Measurements from ENCODE around the gene VANGL2. TPM values are rescaled to one million over a fixed set of nuclear protein-coding genes. Genes with fewer than 3 reads are reported as not detected.

VANGL2 gene
- total RNA-seq, 2 experiments from 2014 or later: 1.5 to 2.6 TPM

- H3K4me1 ChIP-seq (ENCODE audit: insufficient read depth, low read length, poor library complexity, severe bottlenecking): peaks cover 34% of the 10 kb centered on the region
- H3K9me3 ChIP-seq (ENCODE audit: low read length): no peaks in the 10 kb centered on the region
- no peak overlapping the region for H3K4me2 ChIP-seq (ENCODE audit: low read length)
- H3K9me2 ChIP-seq (ENCODE audit: insufficient read depth, low read length): no peaks in the 10 kb centered on the region
- H3K27ac ChIP-seq (ENCODE audit: low read depth, low read length, poor library complexity, severe bottlenecking): no peak overlapping the region
- no peaks in the 10 kb centered on the region for H3K36me3 ChIP-seq (ENCODE audit: insufficient read depth, low read length)
- POLR2A ChIA-PET: interaction anchor here (0.8 to 2.5 kb wide), 7 partner anchors 8 to 28 kb away, joined by 3 to 12 read pairs (median 4); no protein-coding TSS in a partner anchor
- H3K79me2 ChIP-seq (ENCODE audit: insufficient read depth, low read depth, low read length): no peaks in the 10 kb centered on the region
- BruUV-seq (replicated peaks): no TSS peak
- H2AFZ ChIP-seq (ENCODE audit: low read length): no peak overlapping the region; the same call in 1 of the 2 replicates
- H4K20me1 ChIP-seq (ENCODE audit: insufficient read depth, low read length): no peaks in the 10 kb centered on the region
- no peak for DNase-seq (ENCODE audit: low spot score)
- TF ChIP-seq EZH2phosphoT487 (IDR thresholded peaks at IDR 0.05; ENCODE audit: borderline replicate concordance, low read depth, low read length): no peak
- no peak for TF ChIP-seq CTCF (conservative IDR thresholded peaks at IDR 0.05; ENCODE audit: low read length)
- intact Hi-C loops (cut with micrococcal nuclease; ENCODE audit: unreplicated experiment): no loop called here
- CTCF ChIA-PET (ENCODE audit: unreplicated experiment): interaction anchor here (1.1 to 1.4 kb wide), 2 partner anchors 10 to 15 kb away, joined by 3 to 5 read pairs; no protein-coding TSS in a partner anchor
- no peak overlapping the region for H3K4me3 ChIP-seq (ENCODE audit: low read depth, low read length, poor library complexity, severe bottlenecking)
Measured at GRCh38 chr1:160459687-160460086, 59.3 kb downstream of the VANGL2 start.

DNA sequence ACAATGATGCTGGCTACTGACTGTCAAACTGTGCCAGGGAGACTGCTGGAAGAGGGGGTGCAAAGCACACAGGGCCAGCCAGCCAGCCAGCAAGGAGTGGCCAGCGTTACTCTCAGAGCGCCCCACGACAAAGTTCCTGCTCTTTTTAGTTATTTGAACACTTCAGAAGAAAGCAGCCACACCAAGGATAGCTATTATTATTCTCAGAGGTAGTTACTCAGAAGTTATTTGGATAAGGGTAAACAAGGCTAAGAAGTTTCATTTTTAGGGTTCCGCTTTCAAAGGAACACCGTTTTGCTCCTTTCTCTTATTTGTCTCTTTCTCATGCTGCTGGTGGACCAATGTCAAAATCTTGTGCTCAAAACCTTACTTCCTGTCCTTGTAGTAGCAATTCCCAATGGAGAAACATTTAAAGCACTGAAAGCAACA is 59.9 kb downstream of the VANGL2 start:
- Histone ChIP-seq H3K4me2 (ENCODE audit: low read length) (peak overlapping the region; percentile 43), H3K4me1 (ENCODE audit: insufficient read depth, low read length, poor library complexity, severe bottlenecking) (peaks cover 39% of the 10 kb centered on the region), H4K20me1 (ENCODE audit: insufficient read depth, low read length) (no peaks in the 10 kb centered on the region), H3K4me3 (ENCODE audit: low read depth, low read length, poor library complexity, severe bottlenecking) (no peak overlapping the region), H2AFZ (ENCODE audit: low read length) (peak overlapping the region; percentile 98), H3K9me3 (ENCODE audit: low read length) (peaks cover under 1% of the 10 kb centered on the region; the same call in 1 of the 2 replicates), H3K79me2 (ENCODE audit: insufficient read depth, low read depth, low read length) (no peaks in the 10 kb centered on the region), H3K36me3 (ENCODE audit: insufficient read depth, low read length) (no peaks in the 10 kb centered on the region), H3K27ac (ENCODE audit: low read depth, low read length, poor library complexity, severe bottlenecking) (no peak overlapping the region), H3K9me2 (ENCODE audit: insufficient read depth, low read length) (no peaks in the 10 kb centered on the region)
- POLR2A ChIA-PET: interaction anchor here (0.9 to 2.5 kb wide), 4 partner anchors 9 to 27 kb away, joined by 3 to 12 read pairs (median 6); no protein-coding TSS in a partner anchor
- no peak for DNase-seq (ENCODE audit: low spot score)
- intact Hi-C loops (cut with micrococcal nuclease; ENCODE audit: unreplicated experiment): no loop called here
- TF ChIP-seq EZH2phosphoT487 (IDR thresholded peaks at IDR 0.05; ENCODE audit: borderline replicate concordance, low read depth, low read length): no peak
- TF ChIP-seq CTCF (conservative IDR thresholded peaks at IDR 0.05; ENCODE audit: low read length): no peak
- BruUV-seq (replicated peaks): no TSS peak
- CTCF ChIA-PET (ENCODE audit: unreplicated experiment): interaction anchor here (0.8 kb wide), 1 partner anchor 9 kb away, joined by 4 read pairs; no protein-coding TSS in a partner anchor

- ChIA-PET POLR2A (interaction anchor here (0.9 to 2.5 kb wide), 4 partner anchors 9 to 26 kb away, joined by 3 to 12 read pairs (median 6); no protein-coding TSS in a partner anchor), CTCF (ENCODE audit: unreplicated experiment) (interaction anchor here (0.8 kb wide), 1 partner anchor 9 kb away, joined by 4 read pairs; no protein-coding TSS in a partner anchor)
- no peak for DNase-seq (ENCODE audit: low spot score)
- no peak overlapping the region for H3K27ac ChIP-seq (ENCODE audit: low read depth, low read length, poor library complexity, severe bottlenecking)
- no peak overlapping the region for H3K4me3 ChIP-seq (ENCODE audit: low read depth, low read length, poor library complexity, severe bottlenecking)
- no peaks in the 10 kb centered on the region for H3K79me2 ChIP-seq (ENCODE audit: insufficient read depth, low read depth, low read length)
- TF ChIP-seq CTCF (conservative IDR thresholded peaks at IDR 0.05; ENCODE audit: low read length): no peak
- no peak for TF ChIP-seq EZH2phosphoT487 (IDR thresholded peaks at IDR 0.05; ENCODE audit: borderline replicate concordance, low read depth, low read length)
- H3K4me1 ChIP-seq (ENCODE audit: insufficient read depth, low read length, poor library complexity, severe bottlenecking): peaks cover 45% of the 10 kb centered on the region
- peaks cover 6% of the 10 kb centered on the region; the same call in 1 of the 2 replicates for H3K9me3 ChIP-seq (ENCODE audit: low read length)
- H3K36me3 ChIP-seq (ENCODE audit: insufficient read depth, low read length): no peaks in the 10 kb centered on the region
- H3K4me2 ChIP-seq (ENCODE audit: low read length): peak overlapping the region; percentile 43
- no TSS peak for BruUV-seq (replicated peaks)
- H4K20me1 ChIP-seq (ENCODE audit: insufficient read depth, low read length): no peaks in the 10 kb centered on the region
- H3K9me2 ChIP-seq (ENCODE audit: insufficient read depth, low read length): no peaks in the 10 kb centered on the region
- H2AFZ ChIP-seq (ENCODE audit: low read length): peak overlapping the region; percentile 98
- intact Hi-C loops (cut with micrococcal nuclease; ENCODE audit: unreplicated experiment): no loop called here
Measured at GRCh38 chr1:160460683-160461287, 60.4 kb downstream of the VANGL2 start.

All from OCI-LY7 (cell line).